SU-DHL-6 (cell line): ENCODE measurements around the gene FLACC1.

Source experiments
- EZH2phosphoT487 ChIP-seq: fragments of 200-600 bp; sonication (generic), shearing (Covaris generic); conservative IDR thresholded peaks from 2 replicates; pipeline ENCODE4 v1.6.1; 2018; ENCODE audit warnings: mild to moderate bottlenecking, antibody characterized with exemption, low read length, moderate library complexity, mixed read lengths
- TF ChIP-seq, protein P1 (sequence below): fragments of 200-600 bp; sonication (generic); IDR thresholded peaks from one replicate; pipeline ENCODE4 v1.5.1; 2017; ENCODE audit warnings: antibody characterized with exemption, mild to moderate bottlenecking, low read length, moderate library complexity; ENCODE audit not compliant: insufficient read depth, poor library complexity, severe bottlenecking

DNA sequence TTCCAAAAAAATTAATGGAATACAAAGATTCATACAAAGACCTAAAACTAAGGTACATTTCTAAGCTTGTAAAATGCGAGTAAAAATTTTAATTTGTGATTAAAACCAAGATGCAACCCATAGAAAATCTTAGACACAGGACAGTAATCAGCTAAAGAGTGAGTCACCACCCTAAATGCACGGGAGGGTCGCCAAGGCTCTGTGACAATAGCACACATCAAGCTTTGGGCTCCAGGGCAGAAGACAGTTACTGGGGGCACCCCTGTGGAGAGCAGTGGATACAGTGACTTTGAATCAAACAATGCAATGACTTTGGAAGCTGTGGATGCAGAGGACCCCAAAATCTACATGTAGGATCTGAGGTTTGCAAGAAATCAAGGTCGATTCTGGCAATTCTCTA lies 7.5 kb downstream of the FLACC1 start:
- TF ChIP-seq EZH2phosphoT487, result no peak
- TF ChIP-seq, protein P1, sequence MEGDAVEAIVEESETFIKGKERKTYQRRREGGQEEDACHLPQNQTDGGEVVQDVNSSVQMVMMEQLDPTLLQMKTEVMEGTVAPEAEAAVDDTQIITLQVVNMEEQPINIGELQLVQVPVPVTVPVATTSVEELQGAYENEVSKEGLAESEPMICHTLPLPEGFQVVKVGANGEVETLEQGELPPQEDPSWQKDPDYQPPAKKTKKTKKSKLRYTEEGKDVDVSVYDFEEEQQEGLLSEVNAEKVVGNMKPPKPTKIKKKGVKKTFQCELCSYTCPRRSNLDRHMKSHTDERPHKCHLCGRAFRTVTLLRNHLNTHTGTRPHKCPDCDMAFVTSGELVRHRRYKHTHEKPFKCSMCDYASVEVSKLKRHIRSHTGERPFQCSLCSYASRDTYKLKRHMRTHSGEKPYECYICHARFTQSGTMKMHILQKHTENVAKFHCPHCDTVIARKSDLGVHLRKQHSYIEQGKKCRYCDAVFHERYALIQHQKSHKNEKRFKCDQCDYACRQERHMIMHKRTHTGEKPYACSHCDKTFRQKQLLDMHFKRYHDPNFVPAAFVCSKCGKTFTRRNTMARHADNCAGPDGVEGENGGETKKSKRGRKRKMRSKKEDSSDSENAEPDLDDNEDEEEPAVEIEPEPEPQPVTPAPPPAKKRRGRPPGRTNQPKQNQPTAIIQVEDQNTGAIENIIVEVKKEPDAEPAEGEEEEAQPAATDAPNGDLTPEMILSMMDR, result no peak
